Cardiac muscle cell (in vitro differentiated cells and primary cell): ENCODE results near the gene RAB7A. TPM values are rescaled to one million over a fixed set of nuclear protein-coding genes. Genes with fewer than 3 reads are reported as not detected.

ENCODE experiments used
- DNase-seq, 2 donors: peaks; one replicate each; pipeline versions ENCODE4 v3.0.0 to v3.0.0-alpha.2; 2010 to 2017; ENCODE audit warnings: low read depth in 1 of 2, low spot score in 1 of 2
- H3K27ac ChIP-seq: fragments of 200-600 bp; sonication (generic); 2 replicates; pipeline ENCODE4 v1.5.1; 2016
- H3K27me3 ChIP-seq: fragments of 200-600 bp; sonication (generic); 2 replicates; pipeline ENCODE4 v1.6.0; 2016; ENCODE audit warnings: control low read depth
- H3K36me3 ChIP-seq: fragments of 200-600 bp; sonication (generic); 2 replicates; pipeline ENCODE4 v1.5.1; 2016; ENCODE audit warnings: control low read depth
- H3K4me1 ChIP-seq: fragments of 200-600 bp; sonication (generic); 2 replicates; pipeline ENCODE4 v1.8.1; 2017; ENCODE audit warnings: low read depth, mild to moderate bottlenecking, mixed run types
- H3K4me3 ChIP-seq: fragments of 200-600 bp; sonication (generic); 2 replicates; pipeline ENCODE4 v1.5.1; 2016; ENCODE audit warnings: mild to moderate bottlenecking
- H3K9me3 ChIP-seq: fragments of 200-600 bp; sonication (generic); 2 replicates; pipeline ENCODE4 v1.5.1; 2017; ENCODE audit warnings: low read depth, mild to moderate bottlenecking, control low read depth
- CTCF ChIP-seq: IDR thresholded peaks from 2 replicates; pipeline ENCODE4 v1.5.1; 2012; ENCODE audit warnings: low read depth, mild to moderate bottlenecking, low read length
- polyA plus RNA-seq: library from polyadenylated mRNA; unstranded; fragments of >200 nt; fragmentation: Nextera tagmentation; extraction: Ambion mirVana; gene quantifications from 2 replicates; pipeline ENCODE4 v1.2.1, GENCODE V29; 2016
- total RNA-seq: library from RNA; depleted of rRNA; stranded (reverse); fragments of >200 nt; gene quantifications from 2 replicates; pipeline ENCODE4 v1.2.3, GENCODE V29; 2016

The RAB7A gene
- total and polyA plus RNA-seq, 2 experiments from 2014 or later: 62.3 to 189 TPM

DNA sequence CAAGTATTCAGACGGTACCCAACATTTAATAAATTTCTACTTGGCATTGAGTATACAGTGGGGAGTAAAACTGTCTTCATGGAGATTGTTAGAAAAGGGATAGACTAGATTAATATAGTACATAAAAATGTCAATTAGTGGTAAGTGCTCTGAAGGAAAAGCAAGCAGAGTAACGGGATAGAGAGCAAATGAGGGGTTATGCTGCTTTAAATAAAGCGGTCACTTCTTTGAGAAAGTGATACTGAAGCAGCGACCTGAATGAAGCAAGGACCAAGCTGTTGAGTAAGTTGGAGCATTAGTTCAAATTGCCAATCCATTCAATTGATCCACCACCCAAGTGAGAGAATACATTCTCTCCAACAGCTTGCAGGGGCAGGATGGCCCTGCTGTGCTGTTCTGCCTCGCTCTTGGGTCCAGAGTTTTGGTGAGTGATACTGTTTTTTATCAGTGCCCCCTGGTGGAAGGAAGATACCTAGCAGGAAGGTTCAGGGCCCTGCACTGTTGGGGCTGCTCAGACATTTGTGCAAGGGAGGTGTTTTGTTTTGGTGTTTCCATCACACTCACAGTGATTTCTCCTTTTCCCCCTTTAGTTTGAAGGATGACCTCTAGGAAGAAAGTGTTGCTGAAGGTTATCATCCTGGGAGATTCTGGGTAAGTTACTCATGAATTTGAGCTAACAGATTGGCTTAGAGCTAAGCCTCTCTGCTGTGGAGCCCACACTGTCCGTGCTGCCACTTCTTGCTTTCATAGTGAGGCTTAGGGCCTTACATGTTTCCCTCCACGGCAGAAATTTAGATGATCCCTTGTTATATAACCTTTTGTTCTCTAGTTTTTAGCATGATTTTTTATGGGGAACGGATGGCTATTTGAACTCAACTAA lies 69.0 kb downstream of the RAB7A start:
- DNase-seq: peak; percentile 70 to 73
- Histone ChIP-seq H3K27ac (peak overlapping the region; percentile 83), H3K36me3 (peaks cover 27% of the 10 kb centered on the region), H3K27me3 (no peaks in the 10 kb centered on the region), H3K4me1 (peaks cover 15% of the 10 kb centered on the region), H3K9me3 (no peaks in the 10 kb centered on the region), H3K4me3 (no peak overlapping the region)
- TF ChIP-seq CTCF: peak; percentile 80

DNA sequence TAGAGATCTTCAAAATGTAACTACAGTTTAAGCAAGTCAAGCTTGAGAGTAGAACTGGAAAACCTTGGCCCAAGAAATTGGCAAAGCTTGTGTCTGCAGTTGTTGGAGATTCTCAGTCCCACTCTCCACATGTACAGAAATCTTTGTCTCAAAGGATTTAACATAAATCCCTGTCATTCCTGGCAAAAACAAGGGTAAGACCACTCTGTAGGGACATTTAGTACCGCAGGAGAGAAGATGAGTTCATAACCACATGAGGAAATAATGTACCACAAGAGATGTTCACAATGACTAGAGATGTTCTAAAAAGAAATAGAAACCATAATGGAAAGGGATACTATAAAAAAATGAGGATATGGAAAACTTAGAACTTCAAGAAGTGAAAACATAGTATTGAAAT lies 73.7 kb downstream of the RAB7A start:
- no peaks in the 10 kb centered on the region for H3K27me3 ChIP-seq
- H3K4me3 ChIP-seq: no peak overlapping the region
- H3K9me3 ChIP-seq: no peaks in the 10 kb centered on the region
- TF ChIP-seq CTCF: no peak
- DNase-seq: no peak
- H3K4me1 ChIP-seq: peaks cover 36% of the 10 kb centered on the region
- peaks cover 27% of the 10 kb centered on the region for H3K36me3 ChIP-seq
- peak overlapping the region; percentile 91 for H3K27ac ChIP-seq

GRCh38 chr3:128800241-128801187 lies 74.5 kb downstream of the RAB7A start:
- peaks cover 42% of the 10 kb centered on the region for H3K4me1 ChIP-seq
- H3K36me3 ChIP-seq: peaks cover 27% of the 10 kb centered on the region
- no peak for DNase-seq
- no peaks in the 10 kb centered on the region for H3K9me3 ChIP-seq
- no peak overlapping the region for H3K4me3 ChIP-seq
- H3K27ac ChIP-seq: peak overlapping the region; percentile 91
- no peak for TF ChIP-seq CTCF
- no peaks in the 10 kb centered on the region for H3K27me3 ChIP-seq

GRCh38 chr3:128801779-128802380 lies 75.9 kb downstream of the RAB7A start:
- Histone ChIP-seq H3K36me3 (peaks cover 32% of the 10 kb centered on the region), H3K27ac (peak overlapping the region; percentile 8)
- TF ChIP-seq CTCF: no peak

GRCh38 chr3:128803307-128803706 lies 77.3 kb downstream of the RAB7A start:
- TF ChIP-seq CTCF: no peak
- H3K9me3 ChIP-seq: no peaks in the 10 kb centered on the region
- H3K27me3 ChIP-seq: no peaks in the 10 kb centered on the region
- peak overlapping the region; percentile 63 for H3K27ac ChIP-seq
- peaks cover 21% of the 10 kb centered on the region for H3K36me3 ChIP-seq
- no peak for DNase-seq
- no peak overlapping the region for H3K4me3 ChIP-seq
- H3K4me1 ChIP-seq: peaks cover 46% of the 10 kb centered on the region

More at GRCh38 chr3:128801779-128802380, 75.9 kb downstream of the RAB7A start:
- H3K4me3 ChIP-seq: no peak overlapping the region
- no peak for DNase-seq
- H3K9me3 ChIP-seq: no peaks in the 10 kb centered on the region
- no peaks in the 10 kb centered on the region for H3K27me3 ChIP-seq
- peaks cover 45% of the 10 kb centered on the region for H3K4me1 ChIP-seq
